OCI-LY3 (cell line): ENCODE results near the gene SDHD.
"Not testable (repeated sequence)": the region's sequence is repeated elsewhere in the genome, so short reads cannot be mapped to it uniquely, and the experiment has no call there.

Source experiments
- H2AFZ ChIP-seq: fragments of 200-600, 300-600 bp; shearing (Covaris generic); 2 replicates; pipeline ENCODE4 v1.6.0; 2014; ENCODE audit warnings: antibody characterized with exemption, low read depth, low read length
- H3K27ac ChIP-seq: fragments of 200-600, 300-600 bp; sonication (generic); 2 replicates; pipeline ENCODE4 v1.5.1; 2014; ENCODE audit warnings: mild to moderate bottlenecking, low read length, moderate library complexity, mixed read lengths
- H3K27me3 ChIP-seq: fragments of 200-600, 300-600 bp; sonication (generic); 2 replicates; pipeline ENCODE4 v1.6.1; 2014; ENCODE audit warnings: low read depth, low read length, mixed read lengths
- H3K36me3 ChIP-seq: fragments of 200-600, 300-600 bp; sonication (generic); replicated peaks from 2 replicates; pipeline ENCODE3; 2014; ENCODE audit warnings: low read depth, low read length, mixed read lengths
- H3K4me1 ChIP-seq: fragments of 300-600, 200-600 bp; sonication (generic); 2 replicates; pipeline ENCODE4 v1.6.1; 2014; ENCODE audit warnings: low read length, mixed read lengths
- H3K4me2 ChIP-seq: fragments of 200-600, 300-600 bp; sonication (generic); 2 replicates; pipeline ENCODE4 v1.6.1; 2014; ENCODE audit warnings: low read length, mixed read lengths
- H3K4me3 ChIP-seq: fragments of 300-600, 200-600 bp; sonication (generic); 2 replicates; pipeline ENCODE4 v1.5.1; 2014; ENCODE audit warnings: antibody characterized with exemption, mild to moderate bottlenecking, low read length, moderate library complexity
- H3K79me2 ChIP-seq: fragments of 300-600, 200-600 bp; shearing (Covaris generic); 2 replicates; pipeline ENCODE4 v1.6.1; 2014; ENCODE audit warnings: mild to moderate bottlenecking, low read length, mixed read lengths
- H3K9ac ChIP-seq: fragments of 300-600, 200-600 bp; shearing (Covaris generic); 2 replicates; pipeline ENCODE4 v1.6.0; 2014; ENCODE audit warnings: mild to moderate bottlenecking, low read length, moderate library complexity
- H3K9me3 ChIP-seq: fragments of 200-600, 300-600 bp; shearing (Covaris generic); 2 replicates; pipeline ENCODE4 v1.6.1; 2014; ENCODE audit warnings: low read length, mixed read lengths; ENCODE audit not compliant: insufficient read depth
- H4K20me1 ChIP-seq: fragments of 200-600, 300-600 bp; sonication (generic); 2 replicates; pipeline ENCODE4 v1.6.1; 2016; ENCODE audit warnings: low read length, mixed read lengths; ENCODE audit not compliant: insufficient read depth
- EZH2phosphoT487 ChIP-seq: fragments of 200-600 bp; shearing (Covaris generic); IDR thresholded peaks from 2 replicates; pipeline ENCODE4 v1.6.1; 2018; ENCODE audit warnings: antibody characterized with exemption, mixed run types, low read depth
- TF ChIP-seq, protein P1 (sequence below): fragments of 200-600, 300-600 bp; sonication (generic); IDR thresholded peaks from 2 replicates; pipeline ENCODE4 v1.5.1; 2014; ENCODE audit warnings: antibody characterized with exemption, low read length, low read depth

SDHD gene

DNA sequence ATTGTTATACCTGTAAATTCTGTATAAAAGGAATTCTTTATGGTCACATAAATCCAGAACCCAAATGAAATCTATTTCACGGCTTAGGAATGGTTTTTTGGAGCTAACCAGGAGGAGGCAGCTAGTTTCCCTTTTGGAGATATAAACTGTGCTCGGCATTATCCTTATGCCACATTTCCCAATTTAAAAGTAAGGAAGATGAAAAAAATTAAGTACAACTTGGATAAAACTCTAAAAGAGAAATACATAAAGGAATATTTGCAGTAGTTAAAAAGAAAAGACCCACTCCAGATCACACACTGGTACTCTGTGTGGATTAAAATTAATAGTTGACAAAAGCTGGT, 43.7 kb upstream of the SDHD start:
- Histone ChIP-seq H3K27ac (no peak overlapping the region), H4K20me1 (no peaks in the 10 kb centered on the region), H2AFZ (no peak overlapping the region), H3K4me1 (peaks cover 1% of the 10 kb centered on the region), H3K36me3 (peaks cover 42% of the 10 kb centered on the region), H3K9ac (no peak overlapping the region), H3K4me3 (no peak overlapping the region), H3K4me2 (no peak overlapping the region), H3K79me2 (peaks cover 5% of the 10 kb centered on the region), H3K9me3 (no peaks in the 10 kb centered on the region), H3K27me3 (no peaks in the 10 kb centered on the region)
- TF ChIP-seq, protein P1, sequence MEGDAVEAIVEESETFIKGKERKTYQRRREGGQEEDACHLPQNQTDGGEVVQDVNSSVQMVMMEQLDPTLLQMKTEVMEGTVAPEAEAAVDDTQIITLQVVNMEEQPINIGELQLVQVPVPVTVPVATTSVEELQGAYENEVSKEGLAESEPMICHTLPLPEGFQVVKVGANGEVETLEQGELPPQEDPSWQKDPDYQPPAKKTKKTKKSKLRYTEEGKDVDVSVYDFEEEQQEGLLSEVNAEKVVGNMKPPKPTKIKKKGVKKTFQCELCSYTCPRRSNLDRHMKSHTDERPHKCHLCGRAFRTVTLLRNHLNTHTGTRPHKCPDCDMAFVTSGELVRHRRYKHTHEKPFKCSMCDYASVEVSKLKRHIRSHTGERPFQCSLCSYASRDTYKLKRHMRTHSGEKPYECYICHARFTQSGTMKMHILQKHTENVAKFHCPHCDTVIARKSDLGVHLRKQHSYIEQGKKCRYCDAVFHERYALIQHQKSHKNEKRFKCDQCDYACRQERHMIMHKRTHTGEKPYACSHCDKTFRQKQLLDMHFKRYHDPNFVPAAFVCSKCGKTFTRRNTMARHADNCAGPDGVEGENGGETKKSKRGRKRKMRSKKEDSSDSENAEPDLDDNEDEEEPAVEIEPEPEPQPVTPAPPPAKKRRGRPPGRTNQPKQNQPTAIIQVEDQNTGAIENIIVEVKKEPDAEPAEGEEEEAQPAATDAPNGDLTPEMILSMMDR, result no peak
- no peak for TF ChIP-seq EZH2phosphoT487

DNA sequence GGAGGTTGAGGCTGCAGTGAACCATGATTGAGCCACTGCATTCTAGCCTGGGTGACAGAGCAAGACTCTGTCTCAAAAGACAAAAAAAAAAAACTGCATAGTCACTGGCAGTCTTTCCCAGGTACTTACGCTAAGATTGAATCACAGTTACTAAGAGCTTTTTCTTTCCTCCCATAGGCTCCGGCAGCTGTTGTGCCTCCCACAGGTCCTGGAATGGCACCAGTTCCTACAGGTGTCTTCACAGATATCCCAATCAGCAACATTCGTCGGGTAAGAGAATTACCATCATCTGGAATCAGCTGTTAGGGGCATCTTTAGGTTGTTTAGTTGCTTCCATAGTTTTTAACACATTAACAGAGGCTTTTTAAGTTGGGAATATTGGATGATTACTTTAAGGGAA, 41.7 kb upstream of the SDHD start:
- peaks cover 44% of the 10 kb centered on the region for H3K36me3 ChIP-seq
- H3K4me1 ChIP-seq, result peaks cover 21% of the 10 kb centered on the region

DNA sequence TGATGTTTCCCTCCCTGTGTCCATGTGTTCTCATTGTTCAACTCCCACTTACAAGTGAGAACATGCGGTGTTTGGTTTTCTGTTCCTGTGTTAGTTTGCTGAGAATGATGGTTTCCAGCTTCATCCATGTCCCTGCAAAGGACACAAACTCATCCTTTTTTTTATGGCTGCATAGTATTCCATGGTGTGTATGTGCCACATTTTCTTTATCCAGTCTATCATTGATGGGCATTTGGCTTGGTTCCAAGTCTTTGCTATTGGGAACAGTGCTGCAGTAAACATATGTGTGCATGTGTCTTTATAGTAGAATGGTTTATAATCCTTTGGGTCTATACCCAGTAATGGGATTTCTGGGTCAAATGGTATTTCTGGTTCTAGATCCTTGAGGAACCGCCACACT, 40.0 kb upstream of the SDHD start:
- not testable (repeated sequence) for H3K4me2 ChIP-seq, H4K20me1 ChIP-seq, H3K4me3 ChIP-seq, H3K27me3 ChIP-seq, H3K9me3 ChIP-seq, H2AFZ ChIP-seq, H3K9ac ChIP-seq, H3K27ac ChIP-seq
- H3K36me3 ChIP-seq, result peaks cover 34% of the 10 kb centered on the region
- peaks cover 36% of the 10 kb centered on the region for H3K4me1 ChIP-seq
- H3K79me2 ChIP-seq, result peaks cover 23% of the 10 kb centered on the region

More for the DNA sequence above, 41.7 kb upstream of the SDHD start:
- no peak overlapping the region for H2AFZ ChIP-seq
- TF ChIP-seq EZH2phosphoT487, result no peak
- TF ChIP-seq, protein P1, result no peak
- H3K4me2 ChIP-seq, result no peak overlapping the region
- H3K9me3 ChIP-seq, result no peaks in the 10 kb centered on the region
- no peaks in the 10 kb centered on the region for H3K27me3 ChIP-seq
- H3K27ac ChIP-seq, result no peak overlapping the region
- H3K9ac ChIP-seq, result no peak overlapping the region
- peaks cover 18% of the 10 kb centered on the region for H3K79me2 ChIP-seq
- no peak overlapping the region for H3K4me3 ChIP-seq
- H4K20me1 ChIP-seq, result no peaks in the 10 kb centered on the region

DNA sequence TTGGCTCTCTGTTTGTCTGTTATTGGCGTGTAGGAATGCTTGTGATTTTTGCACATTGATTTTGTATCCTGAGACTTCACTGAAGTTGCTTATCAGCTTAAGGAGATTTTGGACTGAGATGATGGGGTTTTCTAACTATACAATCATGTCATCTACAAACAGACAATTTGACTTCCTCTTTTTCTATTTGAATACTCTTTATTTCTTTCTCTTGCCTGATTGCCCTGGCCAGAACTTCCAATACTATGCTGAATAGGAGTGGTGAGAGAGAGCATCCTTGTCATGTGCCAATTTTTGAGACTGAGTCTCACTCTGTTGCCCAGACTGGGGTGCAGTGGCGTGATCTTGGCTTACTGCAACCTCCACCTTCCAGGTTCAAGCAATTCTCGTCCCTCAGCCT, 38.4 kb upstream of the SDHD start:
- peak overlapping the region; percentile 62 for H3K9ac ChIP-seq
- not testable (repeated sequence) for H2AFZ ChIP-seq, H3K27me3 ChIP-seq, H4K20me1 ChIP-seq, H3K9me3 ChIP-seq
- peak overlapping the region; percentile 41 for H3K4me3 ChIP-seq
- H3K27ac ChIP-seq, result peak overlapping the region; percentile 96
- peaks cover 29% of the 10 kb centered on the region for H3K79me2 ChIP-seq
- H3K4me1 ChIP-seq, result peaks cover 48% of the 10 kb centered on the region
- H3K36me3 ChIP-seq, result peaks cover 35% of the 10 kb centered on the region
- H3K4me2 ChIP-seq, result peak overlapping the region; percentile 60

DNA sequence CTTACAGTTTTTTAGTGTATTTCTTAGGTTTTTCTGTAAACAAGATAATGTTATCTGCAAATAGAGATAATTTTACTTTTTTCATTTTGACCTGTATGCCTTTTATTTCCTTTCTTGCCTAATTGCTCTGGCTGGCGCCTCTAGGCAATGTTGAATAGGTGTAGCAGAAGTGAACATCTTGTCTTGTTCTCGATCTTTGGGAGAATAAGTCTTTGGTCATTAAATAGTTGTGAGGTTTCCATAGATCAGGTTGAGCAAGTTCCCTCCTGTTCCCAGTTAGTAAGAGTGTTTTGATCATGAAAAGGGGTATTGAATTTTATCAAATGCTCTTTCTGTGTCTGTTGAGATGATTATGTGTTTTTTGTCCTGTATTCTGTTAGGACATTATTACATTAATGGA, 36.9 kb upstream of the SDHD start:
- no peaks in the 10 kb centered on the region for H3K27me3 ChIP-seq
- H3K4me3 ChIP-seq, result peak overlapping the region; percentile 38; the same call in 1 of the 2 replicates
- H3K4me2 ChIP-seq, result peak overlapping the region; percentile 76
- H3K4me1 ChIP-seq, result peaks cover 48% of the 10 kb centered on the region
- peak overlapping the region; percentile 54; the same call in 1 of the 2 replicates for H3K9ac ChIP-seq
- H3K79me2 ChIP-seq, result peaks cover 33% of the 10 kb centered on the region
- no peak overlapping the region for H2AFZ ChIP-seq
- peaks cover 41% of the 10 kb centered on the region for H3K36me3 ChIP-seq
- peak overlapping the region; percentile 96 for H3K27ac ChIP-seq
- no peak for TF ChIP-seq EZH2phosphoT487
- TF ChIP-seq, protein P1, result no peak
- no peaks in the 10 kb centered on the region for H4K20me1 ChIP-seq
- H3K9me3 ChIP-seq, result no peaks in the 10 kb centered on the region
